ENCODE measurements around the gene ARFGAP1. TPM values are rescaled to one million over a fixed set of nuclear protein-coding genes. Genes with fewer than 3 reads are reported as not detected.

The ARFGAP1 gene
- 91.9 and 112 TPM in 2 replicates for total RNA-seq

GRCh38 chr20:63272105-63273058 lies at the start of gene ARFGAP1:
Gene ARFGAP1, plus strand, starts transcription at chr20:63272813. Its CDS starts 2,768 bp downstream, at chr20:63275581.

GRCh38 chr20:63235399-63235983 lies 37.1 kb upstream of the ARFGAP1 start, which contains the start of gene BIRC7:
Gene BIRC7, plus strand, starts transcription at chr20:63235905. Its CDS starts 192 bp downstream, at chr20:63236097.

GRCh38 chr20:63254232-63254605 lies 18.4 kb upstream of the ARFGAP1 start, which contains the start of gene NKAIN4:
Gene NKAIN4, minus strand, starts transcription at chr20:63254463. Its CDS starts 13 bp downstream, at chr20:63254450.

GRCh38 chr20:63292904-63293303 lies 20.3 kb downstream of the ARFGAP1 start, which contains the start of gene COL20A1:
Gene COL20A1, plus strand, starts transcription at chr20:63293186. Its CDS starts 1,922 bp downstream, at chr20:63295108.

Small RNAs within 50 kb of the gene (small RNA-seq; reads per million reads assigned to genes)
- gene MIR3196 (not detected), gene MIR4326 (not detected), gene RNU6-994P (0.17 reads per million)

Other genes starting within 250 kb of the ARFGAP1 start
- gene YTHDF1, start 56.7 kb upstream of the ARFGAP1 start, total RNA-seq: 31.4 and 59.1 TPM in 2 replicates
- 0.39 TPM in 1 of 2 replicates, not detected in the other for gene BIRC7, start 36.9 kb upstream of the ARFGAP1 start, total RNA-seq
- gene NKAIN4, start 18.4 kb upstream of the ARFGAP1 start, total RNA-seq: not detected in 2 replicates
- gene COL20A1, start 20.4 kb downstream of the ARFGAP1 start, total RNA-seq: not detected in 2 replicates
- not detected in 2 replicates for gene CHRNA4, start 88.5 kb downstream of the ARFGAP1 start, total RNA-seq
- not detected in 2 replicates for gene KCNQ2, start 199.8 kb downstream of the ARFGAP1 start, total RNA-seq
- gene EEF1A2, start 226.3 kb downstream of the ARFGAP1 start, total RNA-seq: 1.8 and 11.0 TPM in 2 replicates
- 190 and 201 TPM in 2 replicates for gene PPDPF, start 248.0 kb downstream of the ARFGAP1 start, total RNA-seq

Data from placental epithelial cell (primary cell).